ENCODE results near the gene ZNF507.
"Not testable (repeated sequence)": the region's sequence is repeated elsewhere in the genome, so short reads cannot be mapped to it uniquely, and the experiment has no call there.

The ZNF507 gene

GRCh38 chr19:32372726-32373517 is 27.5 kb downstream of the ZNF507 start:
- DNase-seq: no peak

- DNase-seq: peak; percentile 86 to 89
These were observed 28.3 kb downstream of the ZNF507 start for GRCh38 chr19:32373585-32374295.

GRCh38 chr19:32374362-32374761 is 29.0 kb downstream of the ZNF507 start:
- DNase-seq: not testable (repeated sequence)

GRCh38 chr19:32377088-32377487 is 31.7 kb downstream of the ZNF507 start:
- not testable (repeated sequence) for DNase-seq

- no peak for DNase-seq
These were observed 34.9 kb downstream of the ZNF507 start for GRCh38 chr19:32380269-32380668.

GRCh38 chr19:32387701-32388392 is 42.4 kb downstream of the ZNF507 start:
- no peak for DNase-seq

GRCh38 chr19:32388393-32388855 is 43.0 kb downstream of the ZNF507 start:
- DNase-seq: no peak

GRCh38 chr19:32392901-32393300 is 47.5 kb downstream of the ZNF507 start:
- no peak for DNase-seq

GRCh38 chr19:32396046-32396652 is 50.7 kb downstream of the ZNF507 start:
- DNase-seq: no peak

GRCh38 chr19:32397671-32398101 is 52.3 kb downstream of the ZNF507 start:
- DNase-seq: no peak

GRCh38 chr19:32401992-32402391 is 56.6 kb downstream of the ZNF507 start:
- no peak for DNase-seq

GRCh38 chr19:32403291-32403995 is 58.0 kb downstream of the ZNF507 start:
- no peak for DNase-seq

GRCh38 chr19:32404213-32404932 is 59.0 kb downstream of the ZNF507 start:
- no peak for DNase-seq

GRCh38 chr19:32404933-32405430 is 59.6 kb downstream of the ZNF507 start:
- DNase-seq: no peak

GRCh38 chr19:32405431-32406160 is 60.2 kb downstream of the ZNF507 start, which contains the start of gene DPY19L3:
Gene DPY19L3 (plus strand): TSS chr19:32405770. CDS start chr19:32408254, 2,484 bp downstream.
- DNase-seq: peak; percentile 78 to 89

- no peak for DNase-seq
These were observed 61.0 kb downstream of the ZNF507 start for GRCh38 chr19:32406161-32407003.

GRCh38 chr19:32407004-32407992 is 61.9 kb downstream of the ZNF507 start:
- DNase-seq: peak; percentile 9 to 46

GRCh38 chr19:32415246-32415645 is 69.8 kb downstream of the ZNF507 start:
- DNase-seq: no peak
